ENCODE data around the gene GAP43.
A peak's percentile ranks its signal among the peaks of the same experiment; 100 is the strongest.

The GAP43 gene

GRCh38 chr3:115627180-115628074, 4.1 kb downstream of the GAP43 start:
- DNase-seq = no peak

- DNase-seq = no peak
These were observed 4.7 kb downstream of the GAP43 start for GRCh38 chr3:115628075-115628412.

GRCh38 chr3:115630850-115631249, 7.5 kb downstream of the GAP43 start:
- no peak for DNase-seq

DNA sequence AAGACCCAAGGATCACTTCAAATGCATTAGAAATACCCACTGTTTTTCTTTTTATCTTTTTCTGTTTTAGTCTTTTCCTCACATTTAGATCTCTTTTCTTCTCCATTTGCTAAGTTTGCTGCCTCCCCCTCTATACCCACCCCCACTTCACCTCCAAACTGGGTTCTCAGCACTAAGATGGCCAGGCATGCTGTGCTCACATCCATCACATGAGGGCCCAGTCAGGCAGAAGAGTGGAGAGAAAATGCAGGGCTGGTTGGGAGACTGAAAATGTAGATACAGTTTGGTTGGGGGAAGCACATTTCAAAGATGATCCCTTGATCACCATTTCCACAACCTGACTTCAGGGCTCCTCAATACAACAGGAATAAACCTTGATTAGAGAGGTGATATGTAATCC, 8.7 kb downstream of the GAP43 start:
- DNase-seq = no peak

DNA sequence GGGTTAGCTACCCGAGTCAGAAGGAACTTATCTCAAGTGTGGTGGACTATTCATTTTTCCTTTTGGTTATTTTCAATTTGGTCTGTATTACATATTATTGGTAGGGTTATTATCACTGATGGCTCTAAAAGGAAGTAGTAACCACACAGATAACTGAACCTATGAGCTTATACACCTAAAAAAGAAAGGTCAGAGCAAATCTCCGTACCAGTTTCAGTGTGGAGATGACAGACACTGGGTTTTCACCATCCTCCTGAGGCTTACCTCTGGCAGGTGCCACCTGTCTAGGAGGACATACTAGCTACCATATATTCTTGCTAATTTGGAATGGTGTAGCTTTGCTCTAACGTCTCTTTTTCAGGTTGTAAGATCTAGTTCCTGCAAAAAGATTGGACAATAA, 10.2 kb downstream of the GAP43 start:
- DNase-seq = no peak

- DNase-seq = no peak
These were observed 10.7 kb downstream of the GAP43 start for GRCh38 chr3:115634052-115634451.

DNA sequence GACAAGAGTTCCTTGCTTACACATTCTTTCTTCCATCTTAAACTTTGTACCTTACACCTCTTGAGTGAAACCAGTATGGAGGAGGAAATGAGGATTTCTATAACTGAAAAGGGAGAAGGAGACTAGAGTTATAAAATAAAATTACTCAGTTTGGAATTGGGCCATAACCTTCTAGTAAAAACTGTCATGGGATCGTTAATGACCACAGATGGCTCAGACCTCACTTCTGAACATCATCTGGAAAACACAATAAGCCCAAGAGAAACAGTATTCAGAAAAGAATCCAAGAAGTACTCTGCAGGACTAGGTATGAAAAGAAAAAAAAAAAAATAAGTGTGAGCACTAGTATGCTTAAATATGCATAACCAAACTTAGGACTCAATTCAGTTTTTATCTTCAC, 12.1 kb downstream of the GAP43 start:
- no peak for DNase-seq

- no peak for DNase-seq
These were observed 14.9 kb downstream of the GAP43 start for GRCh38 chr3:115638241-115638640.

DNA sequence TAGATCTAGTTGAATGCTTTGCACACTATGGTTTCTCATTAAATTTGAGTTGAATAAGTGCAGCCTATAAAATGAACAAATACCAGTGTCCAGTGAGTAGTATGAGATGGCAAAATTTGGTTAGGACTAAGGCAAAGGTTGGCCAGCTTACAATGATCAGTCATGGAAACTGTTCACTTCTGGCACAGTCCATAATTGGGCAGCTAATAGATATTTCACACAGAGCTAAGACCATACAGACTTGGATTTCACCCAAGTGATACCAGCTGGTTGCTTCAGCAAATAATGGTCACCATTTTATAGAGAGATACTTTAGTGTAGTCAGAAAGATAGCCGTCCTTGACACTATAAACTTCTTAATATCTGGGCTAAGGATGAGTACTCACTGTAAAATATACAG, 15.7 kb downstream of the GAP43 start:
- DNase-seq = no peak

- DNase-seq = no peak
These were observed 21.1 kb downstream of the GAP43 start for GRCh38 chr3:115644391-115644790.

- no peak for DNase-seq
These were observed 22.8 kb downstream of the GAP43 start for GRCh38 chr3:115646027-115646690.

DNA sequence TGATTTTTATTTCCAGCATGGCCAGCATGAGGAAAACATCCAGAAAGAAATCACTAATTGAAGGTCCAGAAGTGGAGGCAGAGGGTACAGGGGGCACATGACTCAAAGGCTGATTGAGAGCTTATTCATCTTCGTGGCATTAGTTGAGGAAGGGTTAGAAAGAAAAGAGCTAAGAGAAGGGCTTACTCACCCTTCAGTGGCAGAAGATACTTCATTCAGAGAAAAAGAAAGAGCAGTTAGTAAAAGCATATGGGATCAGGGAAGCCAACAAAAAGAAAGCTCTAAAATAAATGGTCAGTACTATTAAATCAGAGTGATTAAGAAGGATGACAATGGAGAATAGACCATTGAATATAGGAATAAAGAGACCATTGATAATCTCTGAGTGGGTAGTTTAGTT, 25.2 kb downstream of the GAP43 start:
- no peak for DNase-seq

DNA sequence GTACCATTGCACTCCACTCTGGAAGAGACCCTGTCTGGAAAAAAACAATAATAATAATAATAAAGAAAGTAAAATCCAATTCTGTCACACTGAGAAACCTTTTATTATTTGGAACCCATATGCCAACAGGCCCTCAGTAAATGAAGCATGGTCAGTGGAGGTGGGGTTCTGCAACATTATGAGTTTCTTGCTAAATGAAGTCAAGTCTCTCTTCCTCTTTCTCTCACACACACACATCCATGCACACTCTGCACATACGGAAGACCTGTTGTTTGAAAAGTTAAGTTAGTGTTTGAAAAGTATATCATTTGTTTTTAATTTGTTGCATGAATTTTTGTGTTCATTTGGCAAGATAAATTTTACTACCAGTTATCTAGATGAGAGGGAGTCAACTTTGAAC, 27.8 kb downstream of the GAP43 start:
- DNase-seq = no peak

GRCh38 chr3:115651599-115651998, 28.3 kb downstream of the GAP43 start:
- DNase-seq = no peak

DNA sequence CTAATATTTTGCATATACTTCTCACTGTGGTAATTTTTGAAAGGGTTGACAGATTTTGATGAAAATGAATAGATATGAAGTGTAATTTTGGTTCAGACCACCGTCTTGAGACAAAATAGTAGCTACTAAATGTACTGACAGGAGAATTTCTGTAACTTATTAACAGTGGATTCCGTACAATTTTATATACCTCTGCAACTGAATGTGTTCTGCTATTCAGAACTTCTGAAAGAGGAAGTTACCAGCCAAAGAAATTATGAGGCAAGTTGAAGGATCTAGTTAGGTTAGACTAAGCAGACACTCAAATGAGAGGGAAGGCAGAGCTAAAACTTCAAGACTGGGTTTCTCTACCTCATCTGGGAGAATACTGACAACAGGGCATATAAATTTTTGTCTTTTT, 29.4 kb downstream of the GAP43 start:
- no peak for DNase-seq

- DNase-seq = no peak
These were observed 32.5 kb downstream of the GAP43 start for GRCh38 chr3:115655761-115656282.

DNA sequence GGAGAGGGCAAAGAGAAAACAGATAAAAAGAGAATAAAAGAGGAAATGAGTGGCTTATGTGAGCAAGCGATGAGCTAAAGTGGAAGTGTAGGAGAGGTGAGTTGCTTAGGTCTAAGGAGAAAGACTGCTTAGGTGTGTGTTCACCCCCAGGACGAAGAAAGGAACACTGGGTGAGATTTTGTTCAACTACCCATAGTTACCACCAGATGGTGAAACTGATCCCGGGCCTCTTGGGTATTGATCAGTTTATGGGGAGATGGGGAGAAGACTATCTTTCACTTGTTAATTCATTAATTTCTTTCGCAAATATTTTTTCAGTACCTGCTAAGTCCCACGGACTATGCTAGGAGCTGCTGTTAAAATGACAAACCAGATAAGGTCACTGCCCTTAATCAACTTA, 33.9 kb downstream of the GAP43 start:
- DNase-seq = no peak

DNA sequence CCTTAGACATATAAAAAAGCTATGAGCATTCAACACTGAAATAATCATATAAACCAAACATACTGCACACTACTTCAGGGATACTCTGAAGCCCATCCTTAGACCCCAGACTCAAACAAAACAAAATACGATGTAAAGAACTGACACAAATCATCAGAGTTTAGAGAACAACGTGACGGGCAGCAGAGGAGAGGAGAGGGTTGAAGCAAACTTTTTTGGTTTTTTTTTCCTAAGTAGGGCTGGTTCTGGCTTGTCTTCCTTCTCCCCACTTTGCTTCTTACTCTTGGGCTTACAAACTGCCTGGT, 34.7 kb downstream of the GAP43 start:
- DNase-seq = no peak

DNA sequence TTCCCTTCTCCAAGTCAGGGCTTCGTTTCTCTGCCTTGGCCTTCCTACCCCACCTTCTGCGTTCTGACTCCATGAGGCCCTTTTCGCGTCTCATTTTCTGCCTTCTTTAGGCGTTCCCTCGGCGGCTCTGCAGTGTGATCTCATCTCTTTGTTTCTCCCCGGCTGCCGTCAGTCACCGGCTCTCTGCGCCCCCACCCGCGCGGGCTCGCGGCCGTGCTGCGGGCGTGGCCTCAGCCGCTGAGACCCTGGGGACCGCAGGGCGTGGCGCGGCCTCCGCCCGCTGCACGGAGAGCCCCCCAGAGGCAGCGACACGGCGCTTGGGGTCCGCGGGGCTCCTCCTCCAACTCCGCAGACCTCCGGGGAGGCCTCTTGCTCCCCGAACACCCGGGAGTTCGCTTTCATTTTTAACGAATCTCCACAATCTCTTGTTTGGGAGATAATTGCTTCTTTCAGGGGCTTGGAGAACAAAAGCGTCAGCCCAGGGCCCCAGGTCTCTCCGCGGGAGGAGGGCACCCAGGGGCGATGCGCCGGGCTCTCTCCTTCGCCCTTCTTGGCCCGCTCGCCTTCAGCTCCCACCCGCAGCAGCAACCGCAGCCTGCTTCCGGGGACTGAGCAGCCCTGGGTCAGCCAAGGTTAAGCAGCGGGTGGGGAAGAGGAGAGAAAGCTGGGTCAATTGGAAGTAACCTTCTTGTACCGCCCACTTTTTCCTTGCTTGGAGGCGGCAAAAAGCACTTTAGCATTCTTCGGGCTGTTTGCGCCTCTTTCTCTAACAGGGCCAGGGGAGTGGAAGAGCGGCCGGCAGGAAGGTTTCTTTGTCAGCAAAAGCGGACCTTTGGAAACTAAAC, 35.2 kb downstream of the GAP43 start:
- peak; percentile 88 for DNase-seq

- no peak for DNase-seq
These were observed 36.2 kb downstream of the GAP43 start for GRCh38 chr3:115659253-115660220.

DNA sequence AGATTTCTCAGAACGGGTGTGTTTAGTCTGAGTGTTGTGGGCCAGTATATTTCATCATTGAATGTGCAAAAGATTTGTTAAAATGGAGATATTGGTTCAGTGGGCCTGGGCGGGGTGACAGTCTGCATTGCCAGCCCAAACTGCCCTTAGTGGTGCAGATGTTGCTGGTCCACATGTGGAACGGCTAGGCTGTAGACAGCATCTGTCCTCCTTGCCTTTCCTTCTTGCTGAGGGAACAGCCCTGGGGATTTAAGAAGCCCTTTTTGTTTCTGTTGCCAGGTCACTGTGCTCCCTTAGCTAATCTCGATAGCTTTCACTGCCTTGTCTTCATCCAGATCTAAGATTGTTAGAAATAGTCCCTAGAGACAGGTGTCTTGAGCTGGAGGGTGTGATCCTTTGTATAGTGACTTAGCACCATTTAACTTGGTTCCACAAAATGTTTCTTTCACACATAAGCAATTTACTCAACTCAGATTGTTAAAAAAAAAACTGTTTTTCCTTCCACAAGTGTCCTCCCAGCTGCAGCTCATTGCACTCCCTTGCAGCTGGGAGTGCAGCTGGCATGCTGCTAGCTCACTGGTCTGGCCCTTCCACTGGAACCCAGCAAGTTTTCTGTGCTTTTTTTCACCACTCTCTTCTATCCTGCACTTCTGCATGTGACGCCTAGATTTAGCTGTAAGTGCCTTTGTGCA, 37.5 kb downstream of the GAP43 start:
- peak; percentile 52 for DNase-seq

- no peak for DNase-seq
These were observed 39.0 kb downstream of the GAP43 start for GRCh38 chr3:115662356-115662755.

All from right forelimb (tissue), 1 donor.